ENCODE results near the gene B9D2.
"Not testable (repeated sequence)": the region's sequence is repeated elsewhere in the genome, so short reads cannot be mapped to it uniquely, and the experiment has no call there.

Gene B9D2

DNA sequence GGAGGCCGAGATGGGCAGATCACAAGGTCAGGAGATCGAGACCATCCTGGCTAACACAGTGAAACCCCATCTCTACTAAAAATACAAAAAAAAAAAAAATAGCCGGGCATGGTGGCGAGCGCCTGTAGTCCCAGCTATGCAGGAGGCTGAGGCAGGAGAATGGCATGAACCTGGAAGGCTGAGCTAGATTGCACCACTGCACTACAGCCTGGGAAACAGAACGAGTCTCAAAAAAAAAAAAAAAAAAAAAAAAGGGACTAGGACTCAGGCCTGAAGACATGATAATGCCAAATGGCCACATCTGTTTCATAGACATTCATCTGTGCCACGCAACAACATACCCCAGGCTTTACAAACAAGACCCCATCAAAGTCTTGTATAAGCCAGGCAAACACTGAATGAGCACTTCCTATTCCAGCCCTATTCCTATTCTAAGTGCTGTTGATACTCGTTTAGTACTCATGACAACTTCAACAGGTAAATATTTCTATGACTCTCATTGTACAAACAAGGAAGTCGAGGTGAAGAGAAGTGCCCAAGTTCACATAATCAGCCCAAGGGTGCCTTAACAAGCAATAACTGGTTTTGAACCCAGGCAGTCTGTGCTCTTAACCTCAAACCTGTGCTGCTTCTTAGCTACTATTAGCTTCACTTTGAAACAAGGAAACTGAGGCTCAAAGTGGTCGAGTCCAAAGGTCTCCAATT, 1.7 kb downstream of the B9D2 start:
- in situ Hi-C loops (cut with HindIII; ENCODE audit: low pct_ligation_motif_present, low pct_unique_long_range_greater_than_20kb, low sequenced_read_pairs) = no loop called here
- no peak for DNase-seq

DNA sequence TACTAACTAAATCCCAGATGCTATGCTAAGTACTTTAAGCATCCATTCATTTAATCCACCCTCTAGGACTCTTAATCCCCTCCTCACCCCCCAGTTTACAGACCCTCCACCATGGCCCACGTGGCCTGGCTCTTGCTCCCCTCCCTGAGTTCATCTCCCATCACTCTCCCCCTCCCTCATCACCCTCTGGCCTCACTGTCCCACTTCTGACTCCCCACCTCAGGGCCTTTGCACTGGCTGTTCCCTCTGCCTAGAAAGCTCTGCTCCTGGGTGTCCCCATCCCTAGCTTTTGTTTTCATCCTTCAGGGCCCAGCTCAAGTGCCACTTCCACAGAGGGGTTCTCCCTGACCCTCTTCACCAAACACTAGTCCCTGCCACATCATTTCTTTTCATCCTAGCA, 4.2 kb downstream of the B9D2 start:
- in situ Hi-C loops (cut with HindIII; ENCODE audit: low pct_ligation_motif_present, low pct_unique_long_range_greater_than_20kb, low sequenced_read_pairs) = no loop called here

DNA sequence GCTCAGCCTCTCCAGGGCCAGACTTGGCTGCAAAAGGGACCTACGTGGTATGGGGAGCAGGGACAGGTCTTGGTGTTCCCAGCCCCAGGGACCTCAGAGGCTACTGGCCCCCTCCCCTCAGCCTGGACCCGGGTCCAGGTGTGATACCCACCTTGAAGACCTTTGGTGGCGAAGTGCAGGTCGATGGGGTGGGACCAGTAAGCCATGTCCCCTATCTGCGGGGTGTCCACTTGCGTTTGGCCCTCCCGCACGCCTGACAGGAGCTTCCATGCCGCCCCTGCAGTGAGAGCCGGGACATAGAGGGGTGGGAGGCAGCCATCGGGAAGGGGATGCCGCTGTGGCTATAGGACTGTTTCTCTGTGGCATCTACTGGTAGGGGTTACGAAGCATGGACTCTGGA, 6.2 kb downstream of the B9D2 start:
- in situ Hi-C loops (cut with HindIII; ENCODE audit: low pct_ligation_motif_present, low pct_unique_long_range_greater_than_20kb, low sequenced_read_pairs) = no loop called here
- DNase-seq = no peak

More for the DNA sequence above, 4.2 kb downstream of the B9D2 start:
- no peak for DNase-seq

- DNase-seq = no peak
- in situ Hi-C loops (cut with HindIII; ENCODE audit: low pct_ligation_motif_present, low pct_unique_long_range_greater_than_20kb, low sequenced_read_pairs) = no loop called here
Measured at GRCh38 chr19:41356984-41357739, 6.8 kb downstream of the B9D2 start.

GRCh38 chr19:41355802-41356201, 8.1 kb downstream of the B9D2 start:
- DNase-seq = no peak
- in situ Hi-C loops (cut with HindIII; ENCODE audit: low pct_ligation_motif_present, low pct_unique_long_range_greater_than_20kb, low sequenced_read_pairs) = no loop called here

DNA sequence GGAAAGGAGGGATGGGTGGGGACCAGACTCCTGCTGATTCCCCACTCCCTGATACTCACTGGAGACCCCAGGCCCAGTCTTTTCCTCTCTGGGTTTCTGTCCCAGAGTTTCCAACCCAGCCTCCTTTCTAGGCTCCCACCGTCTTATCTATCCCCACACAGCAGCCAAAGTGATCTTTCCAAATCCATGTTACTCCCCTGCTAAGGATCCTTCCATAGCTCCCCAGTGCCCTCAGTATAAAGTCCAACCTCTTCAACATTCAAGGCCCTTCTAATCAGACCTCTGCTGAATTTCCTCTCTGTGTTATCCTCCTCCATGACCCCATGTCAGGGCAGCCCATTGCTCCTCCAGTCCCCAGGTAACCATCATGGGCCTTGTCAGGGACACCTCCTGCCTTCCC, 8.9 kb downstream of the B9D2 start:
- in situ Hi-C loops (cut with HindIII; ENCODE audit: low pct_ligation_motif_present, low pct_unique_long_range_greater_than_20kb, low sequenced_read_pairs) = no loop called here
- no peak for DNase-seq

DNA sequence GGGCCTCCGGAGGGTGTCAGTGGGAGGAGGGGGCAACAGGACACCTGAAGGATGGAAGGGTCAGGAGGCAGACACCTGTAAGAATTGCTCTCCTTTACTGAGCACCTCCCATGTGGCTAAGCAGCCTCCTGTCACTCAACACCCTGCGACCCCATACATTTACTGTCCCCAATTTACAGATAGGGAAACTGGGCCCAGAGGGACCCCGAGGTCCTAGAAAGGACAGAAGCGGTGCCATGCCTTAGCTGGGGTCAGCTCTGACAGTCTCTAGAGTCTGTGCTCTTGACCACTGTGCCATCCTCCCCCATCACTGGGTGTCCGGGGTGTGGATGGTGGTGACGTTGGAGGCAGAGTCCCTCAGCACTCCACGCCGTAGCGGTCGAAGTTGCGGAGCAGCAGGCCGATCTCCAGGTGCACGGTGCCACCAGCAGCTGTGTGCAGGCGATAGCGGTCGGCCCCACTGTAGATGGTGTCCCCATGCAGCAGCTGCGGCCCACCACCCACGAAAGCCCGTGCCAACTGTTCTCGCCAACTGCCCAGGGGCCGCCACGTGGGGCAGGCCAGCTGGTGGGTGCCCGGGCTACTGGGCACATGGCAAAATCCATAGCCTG, 9.5 kb downstream of the B9D2 start:
- in situ Hi-C loops (cut with HindIII; ENCODE audit: low pct_ligation_motif_present, low pct_unique_long_range_greater_than_20kb, low sequenced_read_pairs) = no loop called here
- no peak for DNase-seq

DNA sequence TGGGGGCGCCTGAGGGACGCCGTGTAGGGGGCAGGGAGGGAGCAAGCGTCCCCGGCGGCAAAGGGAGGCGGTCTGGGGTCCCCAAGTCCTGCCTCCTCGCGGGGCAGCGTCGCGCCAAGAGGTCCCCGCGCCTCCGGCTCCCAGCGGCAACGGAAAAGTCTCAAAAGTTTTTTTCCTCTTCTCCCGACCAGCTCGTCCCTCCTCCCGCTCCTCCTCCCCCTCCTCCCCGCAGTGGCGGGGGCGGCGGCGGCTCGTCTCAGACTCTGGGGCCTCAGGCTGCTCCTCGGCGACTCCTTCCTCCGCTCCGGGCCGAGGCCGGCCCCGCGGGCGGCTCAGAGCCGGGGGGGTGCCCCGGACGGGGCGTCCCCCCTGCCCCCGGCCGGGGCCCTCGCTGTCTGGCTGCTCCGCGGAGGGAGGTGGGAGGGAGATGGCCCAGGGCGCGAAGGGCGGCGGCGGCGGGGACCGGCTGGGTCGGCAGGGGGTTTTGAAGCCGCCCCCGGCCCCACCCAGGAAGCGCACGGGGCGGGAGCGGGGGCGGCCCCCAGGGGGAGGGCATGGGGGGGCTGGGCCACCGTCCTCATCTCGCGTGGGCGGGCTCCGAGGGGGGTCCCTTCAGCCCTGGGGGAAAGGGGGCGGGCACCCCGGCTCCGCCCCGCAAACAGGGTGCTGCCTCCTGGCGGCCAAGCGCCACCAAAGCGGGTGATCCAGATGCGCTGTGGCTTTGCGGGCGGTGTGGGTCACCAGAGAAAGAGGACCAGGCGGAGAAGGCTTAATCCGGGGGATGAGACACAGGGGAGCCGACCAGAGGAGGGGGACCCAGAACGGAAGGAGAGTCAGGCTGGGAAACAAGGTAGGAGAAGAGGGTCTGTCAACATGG, 10.2 kb downstream of the B9D2 start, which contains the start of gene TGFB1:
TSS of gene TGFB1 (minus strand) at position 457 of the 877 bp plus-strand sequence. CDS start 878 bp downstream, outside the sequence.
- in situ Hi-C loops (cut with HindIII; ENCODE audit: low pct_ligation_motif_present, low pct_unique_long_range_greater_than_20kb, low sequenced_read_pairs) = no loop called here
- peak; percentile 85 for DNase-seq

- in situ Hi-C loops (cut with HindIII; ENCODE audit: low pct_ligation_motif_present, low pct_unique_long_range_greater_than_20kb, low sequenced_read_pairs) = no loop called here
- peak; percentile 71 for DNase-seq
Measured at GRCh38 chr19:41352609-41353465, 11.1 kb downstream of the B9D2 start.

DNA sequence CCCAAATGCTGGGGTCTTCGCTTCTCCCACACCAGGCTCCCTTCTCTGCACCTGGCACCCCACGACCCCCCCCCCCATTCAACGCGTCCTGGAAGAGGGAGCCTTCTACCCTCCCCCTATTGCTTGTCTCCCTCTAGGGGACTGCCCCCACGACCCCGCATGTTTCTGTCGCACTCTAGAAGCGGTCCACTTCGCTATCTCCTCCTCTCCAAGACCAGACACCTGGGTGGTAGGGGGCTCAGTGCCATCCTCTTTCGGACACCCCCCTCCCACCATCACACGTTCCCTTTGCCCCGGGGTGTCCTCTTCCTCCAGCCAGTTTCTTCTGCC, 11.7 kb downstream of the B9D2 start:
- no peak for DNase-seq
- in situ Hi-C loops (cut with HindIII; ENCODE audit: low pct_ligation_motif_present, low pct_unique_long_range_greater_than_20kb, low sequenced_read_pairs) = no loop called here

- in situ Hi-C loops (cut with HindIII; ENCODE audit: low pct_ligation_motif_present, low pct_unique_long_range_greater_than_20kb, low sequenced_read_pairs) = no loop called here
- peak; percentile 49 for DNase-seq
Measured at GRCh38 chr19:41351339-41352245, 12.4 kb downstream of the B9D2 start.

GRCh38 chr19:41350735-41351338, 13.1 kb downstream of the B9D2 start:
- DNase-seq = no peak
- in situ Hi-C loops (cut with HindIII; ENCODE audit: low pct_ligation_motif_present, low pct_unique_long_range_greater_than_20kb, low sequenced_read_pairs) = no loop called here

DNA sequence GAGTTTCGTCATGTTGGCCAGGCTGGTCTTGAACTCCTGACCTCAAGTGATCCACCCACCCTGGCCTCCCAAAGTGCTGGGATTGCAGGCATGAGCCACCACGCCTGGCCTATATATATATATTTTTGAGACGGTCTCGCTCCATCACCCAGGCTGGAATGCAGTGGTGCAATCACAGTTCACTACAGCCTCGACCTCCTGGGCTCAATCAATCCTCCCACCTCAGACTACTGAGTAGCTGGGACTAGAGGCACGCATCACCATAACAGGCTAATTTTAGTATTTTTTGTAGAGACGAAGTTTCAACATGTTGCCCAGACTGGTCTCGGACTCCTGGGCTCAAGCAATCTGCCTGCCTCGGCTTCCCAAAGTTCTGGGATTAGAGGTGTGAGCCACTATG, 17.0 kb downstream of the B9D2 start:
- in situ Hi-C loops (cut with HindIII; ENCODE audit: low pct_ligation_motif_present, low pct_unique_long_range_greater_than_20kb, low sequenced_read_pairs); DNase-seq: not testable (repeated sequence)

DNA sequence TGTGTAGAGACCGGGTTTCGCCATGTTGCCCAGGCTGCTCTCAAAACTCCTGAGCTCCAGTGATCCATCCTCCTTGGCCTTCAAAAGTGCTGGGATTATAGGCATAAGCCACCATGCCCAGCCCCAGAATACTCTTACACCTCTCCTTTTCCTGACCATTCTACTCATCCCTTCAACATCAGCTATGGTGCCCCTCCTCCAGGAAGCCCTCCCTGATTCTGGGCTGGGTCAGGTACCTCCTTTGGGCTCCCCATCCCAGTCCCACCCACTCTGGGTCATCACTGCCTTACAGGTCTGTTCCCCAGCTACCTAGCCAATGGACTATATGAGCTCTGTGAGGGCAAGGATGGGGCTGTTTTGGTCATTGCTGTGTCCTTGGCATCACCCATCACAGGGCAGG, 19.8 kb downstream of the B9D2 start:
- no peak for DNase-seq
- in situ Hi-C loops (cut with HindIII; ENCODE audit: low pct_ligation_motif_present, low pct_unique_long_range_greater_than_20kb, low sequenced_read_pairs) = no loop called here

- no peak for DNase-seq
Measured at GRCh38 chr19:41341669-41342490, 22.1 kb downstream of the B9D2 start.

DNA sequence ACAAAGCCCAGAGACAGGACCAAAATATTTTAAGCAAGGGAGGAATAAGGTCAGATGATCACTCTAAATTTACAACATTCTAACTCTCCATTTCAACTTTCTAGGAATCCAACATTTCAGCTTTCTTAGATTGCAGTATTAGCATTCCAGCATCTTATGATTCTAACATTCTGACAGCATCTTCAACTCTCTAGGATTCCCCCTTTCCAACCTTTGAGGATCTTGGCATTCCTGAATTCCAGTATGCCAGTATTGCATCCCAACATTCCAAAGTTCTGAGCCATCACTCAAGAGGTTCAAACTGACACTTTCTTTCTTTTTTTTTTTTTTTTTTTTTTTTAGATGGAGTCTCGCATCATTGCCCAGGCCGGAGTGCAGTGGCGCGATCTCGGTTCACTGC, 24.0 kb downstream of the B9D2 start:
- peak; percentile 96 for DNase-seq
- in situ Hi-C loops (cut with HindIII; ENCODE audit: low pct_ligation_motif_present, low pct_unique_long_range_greater_than_20kb, low sequenced_read_pairs) = no loop called here

More at GRCh38 chr19:41341669-41342490, 22.1 kb downstream of the B9D2 start:
- in situ Hi-C loops (cut with HindIII; ENCODE audit: low pct_ligation_motif_present, low pct_unique_long_range_greater_than_20kb, low sequenced_read_pairs) = no loop called here
